Activated CD4-positive, alpha-beta T cell treated with anti-CD3 and anti-CD28 coated beads, Interleukin-2, amount 10 ng/mL, durations not matched to agents 24 days and 14 days (primary cell): Measurements from ENCODE around the gene ITIH1. TPM values are rescaled to one million over a fixed set of nuclear protein-coding genes. Genes with fewer than 3 reads are reported as not detected.
A peak's percentile ranks its signal among the peaks of the same experiment; 100 is the strongest.
"Not testable (repeated sequence)": the region's sequence is repeated elsewhere in the genome, so short reads cannot be mapped to it uniquely, and the experiment has no call there.

Source experiments
- DNase-seq: peaks from one replicate; pipeline ENCODE4 v3.0.0; 2022
- H3K27ac Mint-ChIP-seq: one replicate; pipeline ENCODE4 v1.8.0; 2022; ENCODE audit warnings: mild to moderate bottlenecking, mixed read lengths
- H3K27me3 Mint-ChIP-seq: one replicate; pipeline ENCODE4 v1.8.0; 2022; ENCODE audit warnings: mixed read lengths
- H3K36me3 Mint-ChIP-seq: one replicate; pipeline ENCODE4 v1.8.0; 2022; ENCODE audit warnings: low read depth, mild to moderate bottlenecking, mixed read lengths
- H3K4me1 Mint-ChIP-seq: one replicate; pipeline ENCODE4 v1.8.0; 2021; ENCODE audit warnings: mixed read lengths
- H3K4me3 Mint-ChIP-seq: one replicate; pipeline ENCODE4 v1.8.0; 2022; ENCODE audit warnings: mild to moderate bottlenecking, moderate library complexity, mixed read lengths
- H3K9me3 Mint-ChIP-seq: one replicate; pipeline ENCODE4 v1.8.0; 2021; ENCODE audit warnings: mixed read lengths
- intact Hi-C: fragments of 100-400 bp; cut with micrococcal nuclease; formaldehyde crosslinking; loops from one replicate; pipeline ENCODE4 v1.15.1; 2023
- total RNA-seq: library from RNA; stranded (reverse); gene quantifications from 2 replicates; pipeline ENCODE4 v1.2.3, GENCODE V29; 2022

Gene ITIH1, protein sequence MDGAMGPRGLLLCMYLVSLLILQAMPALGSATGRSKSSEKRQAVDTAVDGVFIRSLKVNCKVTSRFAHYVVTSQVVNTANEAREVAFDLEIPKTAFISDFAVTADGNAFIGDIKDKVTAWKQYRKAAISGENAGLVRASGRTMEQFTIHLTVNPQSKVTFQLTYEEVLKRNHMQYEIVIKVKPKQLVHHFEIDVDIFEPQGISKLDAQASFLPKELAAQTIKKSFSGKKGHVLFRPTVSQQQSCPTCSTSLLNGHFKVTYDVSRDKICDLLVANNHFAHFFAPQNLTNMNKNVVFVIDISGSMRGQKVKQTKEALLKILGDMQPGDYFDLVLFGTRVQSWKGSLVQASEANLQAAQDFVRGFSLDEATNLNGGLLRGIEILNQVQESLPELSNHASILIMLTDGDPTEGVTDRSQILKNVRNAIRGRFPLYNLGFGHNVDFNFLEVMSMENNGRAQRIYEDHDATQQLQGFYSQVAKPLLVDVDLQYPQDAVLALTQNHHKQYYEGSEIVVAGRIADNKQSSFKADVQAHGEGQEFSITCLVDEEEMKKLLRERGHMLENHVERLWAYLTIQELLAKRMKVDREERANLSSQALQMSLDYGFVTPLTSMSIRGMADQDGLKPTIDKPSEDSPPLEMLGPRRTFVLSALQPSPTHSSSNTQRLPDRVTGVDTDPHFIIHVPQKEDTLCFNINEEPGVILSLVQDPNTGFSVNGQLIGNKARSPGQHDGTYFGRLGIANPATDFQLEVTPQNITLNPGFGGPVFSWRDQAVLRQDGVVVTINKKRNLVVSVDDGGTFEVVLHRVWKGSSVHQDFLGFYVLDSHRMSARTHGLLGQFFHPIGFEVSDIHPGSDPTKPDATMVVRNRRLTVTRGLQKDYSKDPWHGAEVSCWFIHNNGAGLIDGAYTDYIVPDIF
- not detected in 2 replicates for total RNA-seq

DNA sequence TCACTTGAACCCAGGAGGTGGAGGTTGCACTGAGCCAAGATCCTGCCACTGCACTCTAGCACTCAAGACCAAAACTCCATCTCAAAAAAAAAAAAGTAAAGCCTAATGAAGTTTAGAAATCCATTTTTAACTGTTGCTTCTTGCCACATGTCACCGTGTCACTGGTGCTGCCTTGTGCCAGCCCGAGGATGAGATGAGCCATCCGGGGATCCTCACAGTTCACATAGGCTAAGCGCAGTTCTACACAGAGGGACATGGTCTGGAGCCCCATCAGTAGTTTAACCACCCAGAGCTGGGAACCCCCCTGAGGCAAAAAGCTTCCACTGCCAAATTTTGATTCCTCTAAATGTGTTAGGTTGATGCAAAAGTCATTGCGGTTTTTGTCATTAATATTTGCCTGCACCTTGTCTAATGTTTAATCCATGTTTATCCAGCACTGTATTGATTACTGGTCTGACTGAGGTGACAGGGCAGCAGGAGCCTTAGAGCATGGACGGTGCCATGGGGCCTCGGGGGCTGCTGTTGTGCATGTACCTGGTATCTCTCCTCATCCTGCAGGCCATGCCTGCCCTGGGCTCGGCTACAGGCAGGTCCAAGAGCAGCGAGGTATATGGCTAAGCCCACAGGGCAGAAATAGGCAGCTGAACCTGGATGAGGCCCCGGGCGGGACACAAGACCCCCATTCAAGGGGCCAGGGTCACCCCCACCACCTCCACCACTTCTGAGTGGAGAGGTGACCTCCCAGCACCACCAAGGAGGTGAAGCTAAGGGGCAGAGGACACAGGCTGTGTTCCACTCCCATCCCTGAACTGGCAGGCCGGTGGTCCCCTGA lies at the start of gene ITIH1:
TSS of gene ITIH1 (plus strand) at position 473 of the 832 bp plus-strand sequence. CDS start at position 490, 17 bp downstream.
- intact Hi-C loops = no loop called here

DNA sequence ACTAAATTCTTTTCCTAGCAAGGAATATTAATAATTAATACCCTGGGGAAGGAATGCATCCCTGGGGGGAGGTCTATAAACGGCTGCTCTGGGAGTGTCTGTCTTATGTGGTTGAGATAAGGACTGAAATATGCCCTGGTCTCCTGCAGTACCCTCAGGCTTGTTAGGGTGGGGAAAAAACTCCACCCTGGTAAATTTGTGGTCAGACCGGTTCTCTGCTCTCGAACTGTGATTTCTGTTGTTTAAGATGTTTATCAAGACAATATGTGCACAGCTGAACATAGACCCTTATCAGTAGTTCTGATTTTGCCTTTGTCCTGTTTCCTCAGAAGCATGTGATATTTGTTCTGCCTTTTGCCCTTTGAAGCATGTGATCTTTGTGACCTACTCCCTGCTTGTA lies 48.6 kb upstream of the ITIH1 start:
- H3K4me3 Mint-ChIP-seq, DNase-seq, H3K27me3 Mint-ChIP-seq, H3K27ac Mint-ChIP-seq, H3K4me1 Mint-ChIP-seq, intact Hi-C loops: not testable (repeated sequence)
- peaks cover 26% of the 10 kb centered on the region for H3K9me3 Mint-ChIP-seq
- H3K36me3 Mint-ChIP-seq = peaks cover 57% of the 10 kb centered on the region

More for the DNA sequence above, at the start of gene ITIH1:
- Mint-ChIP-seq H3K9me3 (no peaks in the 10 kb centered on the region), H3K36me3 (no peaks in the 10 kb centered on the region), H3K4me3 (no peak within 1 kb of the TSS), H3K27me3 (peaks cover 12% of the 10 kb centered on the region), H3K27ac (no peak within 1 kb of the TSS), H3K4me1 (peaks cover 6% of the 10 kb centered on the region)
- no peak for DNase-seq

DNA sequence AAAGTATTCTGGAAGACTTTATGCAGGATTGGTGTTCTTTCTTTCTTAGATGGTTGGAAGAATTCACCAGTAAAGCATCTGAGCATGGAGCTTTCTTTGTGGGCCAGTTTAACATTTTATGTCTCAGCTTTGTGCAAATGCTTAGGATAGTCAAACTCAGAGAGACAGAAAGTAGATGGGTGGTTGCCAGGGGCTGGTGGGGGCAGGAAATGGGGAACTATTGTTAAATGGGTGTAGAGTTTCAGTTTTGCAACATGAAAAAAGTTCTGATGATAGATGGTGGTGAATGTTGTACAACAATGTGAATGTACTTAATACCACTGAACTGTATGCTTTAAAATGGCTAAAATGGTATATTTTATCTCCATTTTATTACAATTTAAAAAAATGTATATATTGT lies 46.7 kb upstream of the ITIH1 start:
- Mint-ChIP-seq H3K4me1 (peaks cover 6% of the 10 kb centered on the region), H3K27me3 (no peaks in the 10 kb centered on the region), H3K4me3 (no peak overlapping the region), H3K36me3 (peaks cover 75% of the 10 kb centered on the region), H3K27ac (no peak overlapping the region), H3K9me3 (peaks cover 26% of the 10 kb centered on the region)
- DNase-seq = no peak
- intact Hi-C loops = no loop called here

DNA sequence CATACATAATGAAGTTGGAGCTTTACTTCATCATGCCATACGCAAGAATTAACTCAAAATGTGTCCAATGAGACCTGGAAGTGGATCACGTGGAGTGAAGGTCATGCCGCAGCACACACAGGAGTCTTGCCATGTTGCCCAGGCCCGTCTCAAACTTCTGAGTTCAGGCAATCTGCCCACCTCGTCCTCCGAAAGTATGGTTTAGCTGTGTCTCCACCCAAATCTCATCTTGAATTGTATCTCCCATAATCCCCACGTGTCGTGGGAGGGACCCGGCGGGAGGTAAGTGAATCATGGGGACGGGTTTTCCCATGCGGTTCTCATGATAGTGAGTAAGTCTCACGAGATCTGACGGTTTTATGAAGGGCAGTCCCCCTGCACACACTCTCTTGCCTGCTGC lies 45.8 kb upstream of the ITIH1 start:
- H3K9me3 Mint-ChIP-seq = peaks cover 26% of the 10 kb centered on the region
- peaks cover 81% of the 10 kb centered on the region for H3K36me3 Mint-ChIP-seq
- H3K4me3 Mint-ChIP-seq = no peak overlapping the region

DNA sequence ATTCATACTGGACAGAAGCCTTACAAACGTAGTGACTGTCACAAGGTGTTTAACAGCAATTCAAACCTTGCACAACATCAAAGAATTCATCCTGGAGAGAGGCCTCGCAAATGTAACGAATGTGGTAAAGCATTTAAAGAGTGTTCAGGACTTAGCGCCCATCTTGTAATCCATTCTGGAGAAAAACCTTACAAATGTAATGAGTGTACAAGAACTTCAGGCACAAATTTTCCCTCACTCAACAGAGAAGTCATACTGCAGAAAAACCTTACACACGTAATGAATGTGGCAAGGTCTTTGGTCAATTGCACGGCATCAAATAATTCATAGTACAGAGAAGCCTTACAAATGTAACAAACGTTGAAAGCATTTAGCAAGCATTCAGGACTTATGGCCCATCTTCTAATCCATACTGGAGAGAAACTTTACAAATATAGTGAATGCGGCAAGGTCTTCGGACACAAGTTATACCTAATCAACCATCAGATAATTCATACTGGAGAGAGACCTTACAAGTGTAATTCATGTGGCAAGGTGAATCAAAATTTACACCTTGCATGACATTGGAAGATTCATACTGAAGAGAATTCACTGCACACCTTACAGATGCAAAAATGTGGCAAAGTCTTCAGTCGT lies 44.0 kb upstream of the ITIH1 start:
- no peak overlapping the region for H3K4me3 Mint-ChIP-seq
- H3K4me1 Mint-ChIP-seq = peaks cover 6% of the 10 kb centered on the region
- no peak overlapping the region for H3K27ac Mint-ChIP-seq
- peaks cover 74% of the 10 kb centered on the region for H3K36me3 Mint-ChIP-seq
- peaks cover 26% of the 10 kb centered on the region for H3K9me3 Mint-ChIP-seq
- DNase-seq = no peak
- intact Hi-C loops = no loop called here
- H3K27me3 Mint-ChIP-seq = no peaks in the 10 kb centered on the region

More for the DNA sequence above, 45.8 kb upstream of the ITIH1 start:
- Mint-ChIP-seq H3K27ac (no peak overlapping the region), H3K27me3 (no peaks in the 10 kb centered on the region), H3K4me1 (peaks cover 6% of the 10 kb centered on the region)
- intact Hi-C loops = no loop called here
- no peak for DNase-seq

DNA sequence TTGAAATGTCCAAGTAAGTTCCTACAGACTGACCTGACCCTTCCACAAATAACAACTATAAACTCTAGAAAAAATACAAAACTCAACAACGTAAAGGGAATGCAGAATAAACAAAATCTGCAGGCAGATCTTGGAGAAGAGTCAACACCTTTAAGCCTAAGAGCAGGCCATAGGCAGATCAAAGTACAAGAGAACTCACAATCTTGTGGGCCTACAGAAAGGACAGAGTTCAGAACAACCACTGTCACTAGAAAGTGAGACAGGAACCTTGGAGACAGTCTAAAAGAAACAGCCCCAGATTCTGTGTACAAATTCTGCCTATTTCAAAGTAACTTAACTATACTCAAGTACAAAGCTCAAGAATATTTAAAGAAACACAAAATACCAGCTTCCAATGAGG lies 37.7 kb upstream of the ITIH1 start:
- intact Hi-C loops = loop anchor here (10.0 kb wide), 1 partner anchor 195 kb away; no protein-coding TSS in a partner anchor
- no peak overlapping the region for H3K27ac Mint-ChIP-seq
- H3K4me1 Mint-ChIP-seq = no peaks in the 10 kb centered on the region
- no peak for DNase-seq
- peaks cover 43% of the 10 kb centered on the region for H3K36me3 Mint-ChIP-seq
- H3K9me3 Mint-ChIP-seq = no peaks in the 10 kb centered on the region
- H3K27me3 Mint-ChIP-seq = no peaks in the 10 kb centered on the region
- no peak overlapping the region for H3K4me3 Mint-ChIP-seq

- H3K4me3 Mint-ChIP-seq = no peak overlapping the region
- H3K27me3 Mint-ChIP-seq = no peaks in the 10 kb centered on the region
- H3K27ac Mint-ChIP-seq = no peak overlapping the region
- peaks cover 40% of the 10 kb centered on the region for H3K36me3 Mint-ChIP-seq
- H3K4me1 Mint-ChIP-seq = no peaks in the 10 kb centered on the region
- intact Hi-C loops = loop anchor here (1.0 to 10.0 kb wide), 2 partner anchors 192 to 330 kb away; no protein-coding TSS in a partner anchor
- H3K9me3 Mint-ChIP-seq = no peaks in the 10 kb centered on the region
- peak; percentile 69 for DNase-seq
Observed at GRCh38 chr3:52742418-52743041, 34.9 kb upstream of the ITIH1 start.

GRCh38 chr3:52743152-52743551 lies 34.2 kb upstream of the ITIH1 start:
- no peak overlapping the region for H3K27ac Mint-ChIP-seq
- H3K27me3 Mint-ChIP-seq = no peaks in the 10 kb centered on the region
- H3K4me3 Mint-ChIP-seq = no peak overlapping the region
- no peaks in the 10 kb centered on the region for H3K4me1 Mint-ChIP-seq
- intact Hi-C loops = loop anchor here (10.0 kb wide), 1 partner anchor 192 kb away; no protein-coding TSS in a partner anchor
- peaks cover 41% of the 10 kb centered on the region for H3K36me3 Mint-ChIP-seq
- no peak for DNase-seq
- H3K9me3 Mint-ChIP-seq = no peaks in the 10 kb centered on the region

DNA sequence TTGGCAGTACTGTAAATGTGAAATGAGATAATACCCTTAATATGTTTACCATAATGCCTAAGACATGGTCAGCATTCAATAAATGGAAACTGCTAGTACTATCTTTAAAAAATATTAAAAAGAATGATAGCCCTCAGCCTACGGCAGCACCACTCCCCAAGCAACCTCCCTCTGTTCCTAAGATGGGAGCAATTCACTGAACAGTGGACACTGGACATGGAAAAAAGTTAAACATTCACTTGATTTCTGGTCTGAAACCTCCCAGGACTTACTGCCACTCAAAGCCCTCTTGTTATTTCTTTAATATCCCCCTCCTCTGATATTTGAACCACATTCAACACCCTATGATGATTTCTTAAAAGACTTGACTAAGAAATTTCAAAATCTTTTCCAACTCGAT lies 33.7 kb upstream of the ITIH1 start:
- no peaks in the 10 kb centered on the region for H3K27me3 Mint-ChIP-seq
- H3K4me1 Mint-ChIP-seq = no peaks in the 10 kb centered on the region
- no peak for DNase-seq
- H3K27ac Mint-ChIP-seq = no peak overlapping the region
- no peaks in the 10 kb centered on the region for H3K9me3 Mint-ChIP-seq
- H3K36me3 Mint-ChIP-seq = peaks cover 46% of the 10 kb centered on the region
- intact Hi-C loops = loop anchor here (10.0 kb wide), 1 partner anchor 191 kb away; no protein-coding TSS in a partner anchor
- H3K4me3 Mint-ChIP-seq = no peak overlapping the region

- Mint-ChIP-seq H3K27ac (no peak overlapping the region), H3K36me3 (peaks cover 34% of the 10 kb centered on the region), H3K27me3 (no peaks in the 10 kb centered on the region), H3K9me3 (no peaks in the 10 kb centered on the region), H3K4me1 (no peaks in the 10 kb centered on the region), H3K4me3 (no peak overlapping the region)
- intact Hi-C loops = no loop called here
- no peak for DNase-seq
Observed at GRCh38 chr3:52752045-52752660, 25.2 kb upstream of the ITIH1 start.

GRCh38 chr3:52754373-52754772 lies 23.0 kb upstream of the ITIH1 start:
- Mint-ChIP-seq H3K4me1 (no peaks in the 10 kb centered on the region), H3K9me3 (no peaks in the 10 kb centered on the region), H3K36me3 (peaks cover 36% of the 10 kb centered on the region), H3K27me3 (no peaks in the 10 kb centered on the region), H3K4me3 (no peak overlapping the region), H3K27ac (no peak overlapping the region)
- intact Hi-C loops = no loop called here
- DNase-seq = no peak

DNA sequence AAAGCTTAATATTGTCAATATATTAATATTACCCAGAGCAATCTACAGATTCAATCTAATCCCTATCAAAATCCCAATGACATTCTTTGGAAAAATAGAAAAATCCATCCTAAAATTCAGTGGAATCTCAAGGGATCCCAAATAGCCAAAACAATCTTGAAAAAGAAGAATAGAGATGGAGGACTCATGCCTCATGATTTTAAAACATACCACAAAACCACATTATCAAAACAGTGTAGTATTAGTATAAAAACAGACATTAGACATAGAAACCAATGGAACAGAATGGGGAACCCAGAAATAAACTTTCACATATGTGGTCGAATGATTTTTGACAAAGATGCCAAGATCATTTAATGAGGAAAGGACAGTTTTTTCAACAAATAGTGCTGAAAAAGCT lies 21.3 kb upstream of the ITIH1 start:
- H3K27me3 Mint-ChIP-seq = no peaks in the 10 kb centered on the region
- H3K27ac Mint-ChIP-seq = no peak overlapping the region
- no peak for DNase-seq
- H3K36me3 Mint-ChIP-seq = peaks cover 34% of the 10 kb centered on the region
- H3K9me3 Mint-ChIP-seq = no peaks in the 10 kb centered on the region
- intact Hi-C loops = no loop called here
- H3K4me3 Mint-ChIP-seq = no peak overlapping the region
- H3K4me1 Mint-ChIP-seq = no peaks in the 10 kb centered on the region
